ENCODE results near the gene MLKL.
"Not testable (repeated sequence)": the region's sequence is repeated elsewhere in the genome, so short reads cannot be mapped to it uniquely, and the experiment has no call there.

The MLKL gene

DNA sequence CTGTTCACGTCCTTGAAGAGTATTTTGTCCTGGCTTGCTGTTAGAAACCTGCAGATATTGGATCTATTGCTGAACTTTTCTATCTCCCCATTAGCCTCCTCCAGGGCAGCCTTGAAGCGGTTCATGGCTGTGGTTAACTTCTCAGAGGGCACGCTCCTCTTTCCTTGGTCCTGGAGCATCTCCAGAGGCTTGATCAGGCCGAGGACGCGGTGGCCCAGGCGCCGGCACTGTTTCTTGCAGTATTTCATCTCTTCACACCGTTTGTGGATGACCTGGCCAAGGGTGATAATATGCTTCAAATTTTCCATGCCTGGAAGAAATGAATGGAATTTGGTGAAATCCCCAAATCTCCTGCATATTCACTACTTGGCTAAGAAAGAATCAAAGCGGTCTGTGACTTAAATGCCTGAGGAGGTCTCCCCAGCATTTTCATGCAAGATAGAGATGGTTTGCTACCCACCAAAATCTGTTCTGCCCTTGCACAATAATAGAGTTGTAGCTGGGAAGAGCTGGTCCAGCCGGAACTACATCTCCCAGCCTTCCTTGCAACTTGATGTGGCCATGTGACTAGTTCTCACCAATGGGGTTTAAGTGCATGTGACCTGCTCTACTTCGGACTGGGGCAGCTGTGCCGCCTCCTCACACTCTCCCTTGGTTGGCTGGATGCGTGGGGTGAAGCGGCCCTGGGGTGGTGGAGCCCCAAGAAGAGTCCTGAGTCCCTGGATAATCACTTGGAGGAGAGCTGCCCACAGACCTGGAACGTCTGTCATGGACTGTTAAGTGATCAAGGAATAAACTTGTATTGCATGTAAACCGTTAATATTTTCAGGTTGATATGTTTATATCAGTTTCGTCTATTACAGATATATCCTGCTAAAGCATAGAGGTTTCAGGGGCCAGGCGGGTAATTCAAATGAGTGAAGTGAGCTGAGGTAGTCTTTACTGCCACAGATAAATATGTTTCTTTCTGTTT, 4.9 kb downstream of the MLKL start:
- peak; percentile 28 to 37 for DNase-seq

DNA sequence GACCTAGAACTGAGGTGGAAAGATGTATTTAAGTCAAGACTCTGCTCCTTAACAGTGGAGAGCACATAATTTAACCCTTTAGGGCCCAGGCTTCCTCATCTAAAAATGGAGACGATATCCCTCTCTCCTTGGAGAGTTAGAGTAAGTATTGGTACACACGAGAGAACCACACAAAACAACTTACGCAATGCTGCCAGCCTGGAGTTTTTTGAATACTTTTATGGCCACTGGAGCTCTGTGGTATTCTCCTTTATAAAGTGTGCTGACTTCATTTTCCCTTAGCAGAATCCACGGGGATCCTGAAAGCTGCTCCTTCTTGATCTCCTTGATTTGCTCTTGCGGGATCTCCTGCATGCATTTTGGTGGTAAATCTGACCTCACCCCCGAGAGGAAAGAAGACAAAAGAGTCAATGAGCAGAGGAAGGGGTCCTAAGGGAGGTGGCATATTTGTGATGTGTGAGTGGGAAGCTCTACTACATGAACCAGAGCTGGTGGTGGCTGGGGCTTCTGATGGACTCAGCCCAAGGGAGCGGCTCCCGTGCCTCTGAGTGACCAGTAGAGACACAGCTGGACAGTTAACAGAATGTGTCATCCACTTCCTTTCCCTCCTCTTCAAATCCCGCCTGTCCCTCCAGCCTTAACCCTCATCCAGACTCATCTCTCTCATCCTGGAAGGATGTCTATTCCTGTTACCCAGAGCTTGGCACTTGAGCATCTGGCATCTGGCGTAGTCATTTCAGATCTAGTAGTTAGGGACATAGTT, 9.4 kb downstream of the MLKL start:
- no peak for DNase-seq

DNA sequence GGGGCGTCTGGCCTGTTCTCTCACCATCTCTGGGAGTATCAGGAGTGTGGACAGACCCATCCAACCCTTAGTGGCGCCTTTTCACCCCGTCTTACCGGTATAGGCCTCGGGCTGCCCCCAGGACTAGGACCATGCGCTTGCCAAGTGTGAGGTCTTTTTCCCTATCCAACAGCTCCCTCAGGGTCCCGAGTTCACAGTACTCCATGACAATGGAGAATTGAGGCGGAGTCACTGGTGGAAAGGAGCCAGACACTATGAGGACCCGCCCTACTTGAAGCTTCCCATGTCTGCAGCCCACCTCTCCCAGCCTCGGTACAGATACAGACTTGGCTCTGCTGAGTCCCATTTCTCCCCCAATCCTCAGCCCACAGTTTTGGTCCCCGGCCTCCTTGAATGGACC, 18.1 kb downstream of the MLKL start:
- DNase-seq: no peak

DNA sequence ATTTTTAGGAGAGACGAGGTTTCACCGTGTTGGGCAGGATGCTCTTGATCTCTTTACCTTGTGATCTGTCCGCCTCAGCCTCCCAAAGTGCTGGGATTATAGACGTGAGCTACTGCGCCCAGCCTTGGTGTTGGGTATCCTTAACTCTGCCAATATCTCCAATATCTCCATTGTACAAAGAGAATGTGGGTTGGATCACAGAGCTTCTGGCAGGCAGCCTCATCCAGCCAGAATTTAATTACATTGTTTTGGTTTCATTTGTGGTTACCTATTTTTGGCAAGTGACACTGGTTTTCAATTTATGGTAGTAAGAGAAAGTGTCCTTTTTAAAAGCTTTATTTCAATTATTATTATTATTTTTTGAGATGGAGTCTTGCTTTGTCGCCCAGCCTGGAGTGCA, 20.0 kb downstream of the MLKL start:
- no peak for DNase-seq

DNA sequence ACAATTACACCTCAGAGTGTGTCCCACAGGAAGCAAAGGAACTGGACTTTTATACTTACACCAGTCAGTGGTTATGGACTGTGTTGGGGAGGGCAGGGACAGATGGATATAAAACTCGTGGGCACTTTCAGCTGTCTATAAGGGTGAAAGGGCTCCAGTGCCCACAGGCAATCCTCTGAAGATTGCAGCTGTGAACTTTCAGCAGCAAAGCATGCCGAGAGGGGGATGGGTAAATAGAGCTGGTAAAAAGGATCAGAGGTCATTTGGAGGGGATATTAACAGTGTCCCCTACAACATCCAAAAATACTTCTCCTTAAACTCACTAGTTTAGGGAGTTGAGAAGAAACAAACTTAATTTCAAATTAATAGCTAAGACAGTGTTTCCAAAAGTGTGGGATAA, 20.7 kb downstream of the MLKL start:
- no peak for DNase-seq

DNA sequence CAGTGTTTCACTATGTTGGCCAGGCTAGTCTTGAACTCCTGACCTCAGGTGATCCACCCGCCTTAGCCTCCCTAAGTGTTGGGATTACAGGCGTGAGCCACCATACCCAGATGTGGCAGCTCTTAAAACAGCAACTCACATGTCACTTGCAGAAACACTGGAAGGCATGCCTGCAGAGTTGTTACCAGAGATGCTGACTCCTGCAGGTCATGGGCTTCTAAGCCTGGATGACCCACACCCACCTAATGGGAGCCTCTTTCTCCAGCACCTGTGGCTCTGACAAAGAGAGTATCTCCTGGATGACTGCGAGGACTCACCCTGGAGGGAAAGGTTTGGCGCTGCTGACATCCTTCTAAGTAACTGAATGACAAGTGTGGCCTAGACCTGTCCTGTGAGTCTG, 22.8 kb downstream of the MLKL start:
- DNase-seq: no peak

DNA sequence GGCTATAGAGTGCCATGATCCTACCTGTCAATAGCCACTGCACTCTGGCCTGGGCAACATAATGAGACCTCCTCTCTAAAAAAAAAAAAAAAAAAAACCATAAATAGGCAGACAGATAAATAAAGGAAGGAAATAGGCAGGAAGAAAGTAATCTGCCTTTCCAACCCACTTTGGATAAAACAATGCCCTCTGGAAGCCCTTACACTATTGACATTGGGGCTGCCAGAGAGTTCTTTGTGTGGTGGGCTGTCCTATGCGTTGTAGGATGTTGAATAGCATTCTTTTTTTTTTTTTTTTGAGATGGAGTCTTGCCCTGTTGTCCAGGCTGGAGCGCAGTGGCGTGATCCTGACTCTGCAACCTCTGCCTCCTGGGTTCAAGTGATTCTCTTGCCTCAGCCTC, 26.8 kb downstream of the MLKL start:
- no peak for DNase-seq

DNA sequence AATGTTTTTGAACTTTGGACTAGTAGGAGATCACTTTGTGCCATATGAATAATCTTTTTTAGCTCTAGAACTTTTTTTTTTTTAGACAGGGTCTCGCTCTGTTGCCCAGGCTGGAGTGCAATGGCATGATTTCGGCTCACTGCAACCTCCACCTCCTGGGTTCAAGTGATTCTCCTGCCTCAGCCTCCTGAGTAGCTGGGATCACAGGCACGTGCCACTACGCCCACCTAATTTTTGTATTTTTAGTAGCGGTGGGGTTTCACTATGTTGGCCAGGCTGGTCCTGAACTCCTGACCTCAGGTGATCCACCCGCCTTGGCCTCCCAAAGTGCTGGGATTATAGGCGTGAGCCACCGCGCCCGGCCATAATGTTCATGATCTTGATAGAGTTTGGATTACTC, 31.8 kb downstream of the MLKL start:
- DNase-seq: not testable (repeated sequence)

DNA sequence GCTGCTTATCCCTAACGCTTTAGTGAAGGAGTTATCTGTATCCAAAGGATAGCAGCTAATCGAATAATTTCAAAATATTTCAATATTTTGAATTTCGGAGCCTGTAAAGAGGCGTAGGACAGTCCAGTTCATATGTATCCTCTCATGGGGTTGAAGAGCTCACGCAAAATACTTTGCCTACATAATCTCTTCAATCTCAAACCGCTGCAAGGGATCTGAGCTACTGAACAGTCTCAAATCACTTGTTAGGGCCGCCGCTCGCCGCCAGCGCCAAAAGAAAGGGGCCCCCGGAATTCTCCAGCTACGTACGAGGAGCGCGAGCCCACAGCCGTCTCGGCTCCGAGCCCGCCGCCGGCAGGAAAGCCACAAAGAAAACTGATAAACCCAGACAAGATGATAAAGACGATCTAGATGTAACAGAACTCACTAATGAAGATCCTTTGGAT, 33.4 kb downstream of the MLKL start:
- peak in 1 of 2 experiments; percentile 14 for DNase-seq

DNA sequence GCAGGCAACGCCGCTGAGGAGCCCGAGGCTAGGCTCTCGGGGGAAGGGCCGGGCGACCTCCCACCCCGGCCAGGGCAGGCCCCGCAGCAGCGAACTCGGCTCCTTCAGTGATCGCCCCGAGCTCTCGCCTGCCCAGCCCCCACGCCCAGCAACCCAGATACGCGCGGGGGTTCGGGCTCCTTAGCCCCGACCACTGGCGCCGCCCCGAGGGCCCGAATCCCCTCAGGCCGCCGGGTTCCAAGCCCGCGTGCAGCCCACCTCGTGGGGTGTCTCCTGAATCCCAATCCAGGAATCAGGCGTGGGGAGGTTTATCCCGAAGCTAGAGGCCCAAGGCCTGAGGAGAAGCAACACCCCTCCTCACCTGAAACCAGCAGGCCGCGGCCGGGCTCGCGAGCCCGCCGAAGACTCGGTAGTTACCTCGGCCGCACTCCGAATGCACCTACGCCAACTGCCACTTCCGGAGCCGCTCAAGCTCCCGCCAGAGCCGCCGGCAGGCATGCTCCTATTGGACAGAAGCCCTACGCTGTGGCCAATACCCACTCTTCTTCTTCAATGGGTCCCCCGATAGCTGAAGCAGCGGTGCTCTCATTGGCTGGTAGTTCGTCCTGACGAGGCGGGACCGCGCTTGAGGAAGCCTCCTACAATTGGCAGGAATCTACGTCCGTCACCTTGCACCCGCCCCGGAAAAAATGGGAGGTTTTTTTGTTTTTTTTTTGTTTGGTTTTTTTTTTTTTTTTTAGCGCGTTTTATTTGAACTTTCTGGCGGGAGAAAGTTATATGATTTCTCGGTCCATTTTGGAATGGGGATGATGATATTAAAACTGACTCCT, 34.0 kb downstream of the MLKL start, which contains the start of gene RFWD3:
Gene RFWD3 (minus strand): TSS at position 453 of the 830 bp plus-strand sequence. CDS start 5,428 bp downstream, outside the sequence.
- DNase-seq: peak; percentile 86 to 98

DNA sequence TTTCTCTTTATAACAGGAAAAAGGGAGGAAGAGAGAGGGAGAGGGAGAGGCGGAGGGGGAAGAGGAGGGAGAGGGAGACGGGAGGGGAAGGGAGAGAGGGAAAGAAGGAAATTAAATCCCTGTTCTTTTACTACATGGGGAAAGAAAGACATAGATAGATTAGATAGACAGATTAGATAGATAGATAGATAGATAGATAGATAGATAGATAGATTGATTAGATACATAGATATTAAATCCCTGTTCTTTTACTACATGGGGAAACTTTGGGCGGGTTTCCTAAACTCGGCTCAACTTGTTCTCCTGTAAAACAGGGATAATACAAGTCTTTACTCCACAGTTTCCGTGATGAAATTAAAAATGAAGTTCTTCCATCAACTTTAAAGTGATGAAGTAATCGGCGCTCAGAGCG, 34.6 kb downstream of the MLKL start:
- DNase-seq: no peak

DNA sequence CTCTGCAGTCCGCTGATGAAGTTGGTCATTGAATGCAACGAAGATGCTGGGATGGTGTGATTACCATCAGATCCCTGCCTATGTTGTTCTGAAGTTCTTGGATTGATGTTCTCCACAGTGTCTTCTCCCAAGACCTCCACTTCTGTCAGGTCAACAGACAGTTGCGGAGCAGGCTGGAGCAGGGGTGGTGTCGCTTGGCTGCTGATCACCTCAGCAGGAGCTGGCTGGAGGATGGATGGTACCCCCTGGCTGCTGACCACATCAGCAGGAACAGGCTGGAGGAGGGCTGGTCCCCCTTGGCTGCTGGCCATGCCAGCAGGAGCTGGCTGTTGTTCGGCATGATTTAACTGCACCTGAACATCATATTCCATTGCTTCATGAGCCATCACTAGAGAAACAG, 39.6 kb downstream of the MLKL start:
- DNase-seq: no peak

DNA sequence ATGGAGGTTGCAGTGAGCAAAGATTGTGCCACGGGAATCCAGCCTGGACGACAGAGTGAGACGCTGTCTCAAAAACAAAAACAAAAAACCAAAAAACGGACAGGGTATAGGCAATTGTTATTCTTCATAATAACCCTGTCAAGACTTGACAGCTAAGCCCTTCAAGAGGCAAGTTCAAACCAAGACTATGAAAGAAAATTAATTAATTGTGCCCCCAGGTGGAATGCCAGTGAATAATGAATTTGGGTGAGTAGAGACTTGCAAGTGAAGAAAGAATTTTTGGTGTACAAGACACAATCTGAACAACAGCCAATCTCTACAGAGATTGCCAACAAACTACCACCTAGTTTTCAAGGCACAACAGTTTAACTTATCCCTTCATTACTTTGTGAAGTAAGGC, 40.3 kb downstream of the MLKL start:
- DNase-seq: no peak

DNA sequence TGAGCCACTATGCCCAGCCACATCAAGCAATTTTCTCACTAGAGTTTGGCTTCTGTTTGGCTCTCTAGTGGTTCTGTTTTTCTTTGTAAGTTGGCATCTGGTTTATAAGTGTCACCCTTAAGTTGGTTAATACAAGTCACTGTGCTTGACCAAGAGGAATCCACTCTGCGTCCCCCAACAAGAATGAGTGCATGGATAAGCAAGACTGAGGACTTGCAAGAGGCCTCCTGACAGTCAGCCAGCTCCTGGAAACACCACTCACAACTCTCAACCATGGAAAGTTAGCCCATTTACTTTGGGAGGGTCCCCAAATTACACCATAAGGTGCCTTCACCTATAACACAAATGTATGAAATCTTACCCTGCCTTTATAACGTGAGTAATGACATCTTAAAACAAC, 41.6 kb downstream of the MLKL start:
- DNase-seq: no peak

DNA sequence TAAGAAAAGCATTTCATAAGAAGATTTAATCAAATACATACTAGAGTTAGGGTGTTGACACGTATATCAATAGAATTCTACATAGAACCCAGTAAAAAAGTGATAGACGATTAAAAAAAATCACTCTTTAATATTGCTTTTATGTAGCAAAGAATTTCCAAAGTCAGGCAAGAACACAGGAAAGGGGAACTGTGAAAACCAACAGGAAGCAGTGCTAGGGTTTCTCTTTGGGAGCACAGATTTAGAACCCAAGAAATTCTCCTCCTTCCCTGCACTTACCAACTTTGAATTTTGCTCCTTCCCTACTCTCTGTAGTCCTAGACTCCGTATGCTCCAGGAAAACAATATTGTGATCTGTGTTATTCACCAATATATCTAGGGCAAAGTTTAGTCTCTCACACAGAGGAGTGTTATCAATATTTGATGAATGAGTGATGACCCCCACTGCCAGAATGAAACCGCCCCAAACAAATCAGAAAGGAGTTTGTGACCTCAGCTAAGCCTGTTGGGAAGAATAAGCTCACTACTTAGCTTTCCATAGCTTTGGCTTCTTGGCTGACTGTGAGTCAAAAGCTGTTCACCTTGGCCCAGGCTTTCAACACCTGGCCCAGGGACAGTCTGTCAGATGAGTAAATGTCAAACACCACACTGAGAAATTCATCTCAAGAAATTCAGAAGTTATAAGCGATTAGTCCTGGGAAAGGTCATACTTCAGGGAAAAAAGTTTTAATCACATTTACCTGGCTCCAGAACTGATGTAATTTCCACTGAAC, 42.6 kb downstream of the MLKL start:
- DNase-seq: no peak

DNA sequence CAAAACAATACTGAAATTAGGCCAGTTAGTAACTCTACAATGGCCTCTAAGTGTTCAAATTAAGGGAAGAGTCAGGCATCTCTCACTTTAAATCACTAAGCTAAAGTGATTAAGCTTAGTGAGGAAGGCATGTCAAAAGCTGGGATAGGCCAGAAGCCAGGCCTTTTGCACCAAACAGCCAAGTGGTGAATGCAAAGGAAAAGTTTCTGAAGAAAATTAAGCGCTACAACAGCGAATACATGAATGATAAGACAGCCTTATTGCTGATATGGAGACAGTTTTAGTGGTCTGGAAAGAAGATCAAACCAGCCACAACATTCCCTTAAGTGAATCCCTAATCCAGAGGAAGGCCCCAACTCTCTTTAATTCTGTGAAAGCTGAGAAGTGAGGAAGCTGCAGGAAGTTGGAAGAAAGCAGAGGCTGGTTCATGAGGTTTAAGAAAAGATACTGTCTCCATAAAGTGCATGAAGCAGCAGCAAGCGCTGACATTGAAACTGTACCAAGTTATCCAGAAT, 46.1 kb downstream of the MLKL start:
- DNase-seq: no peak

DNA sequence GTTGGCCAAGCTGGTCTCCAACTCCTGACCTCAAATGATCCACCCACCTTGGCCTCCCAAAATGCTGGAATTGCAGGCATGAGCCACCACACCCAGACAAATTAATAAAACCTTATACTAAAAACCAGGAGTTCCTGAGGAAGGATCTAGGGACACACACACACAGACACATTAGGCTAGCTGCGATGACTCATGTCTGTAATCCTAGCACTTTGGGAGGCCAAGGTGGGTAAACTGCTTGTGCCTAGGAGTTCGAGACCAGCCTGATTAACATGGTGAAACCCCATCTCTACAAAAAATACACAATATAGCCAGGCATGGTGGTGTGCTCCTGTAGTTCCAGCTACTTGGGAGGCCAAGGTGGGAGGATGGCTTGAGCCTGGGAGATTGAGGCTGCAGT, 47.8 kb downstream of the MLKL start:
- not testable (repeated sequence) for DNase-seq

DNA sequence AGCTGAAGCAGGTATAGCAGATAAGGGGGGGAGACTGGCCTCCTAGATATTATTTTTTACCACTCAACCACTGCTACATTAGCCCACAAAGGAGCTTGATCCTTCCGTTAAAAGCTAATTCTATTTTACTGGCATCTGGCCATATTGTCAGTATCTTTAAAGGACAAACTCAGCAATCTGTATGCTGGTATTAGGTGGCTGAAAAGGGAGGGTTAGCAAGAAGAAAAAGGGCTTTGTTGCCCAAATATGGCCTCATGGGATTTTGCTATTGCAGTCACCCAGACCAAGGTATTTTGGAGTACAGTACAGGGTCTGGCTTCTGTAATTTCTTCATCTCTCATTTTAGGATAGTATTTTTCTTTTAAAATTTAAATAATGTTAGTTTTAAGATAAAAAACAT, 48.4 kb downstream of the MLKL start:
- no peak for DNase-seq

DNA sequence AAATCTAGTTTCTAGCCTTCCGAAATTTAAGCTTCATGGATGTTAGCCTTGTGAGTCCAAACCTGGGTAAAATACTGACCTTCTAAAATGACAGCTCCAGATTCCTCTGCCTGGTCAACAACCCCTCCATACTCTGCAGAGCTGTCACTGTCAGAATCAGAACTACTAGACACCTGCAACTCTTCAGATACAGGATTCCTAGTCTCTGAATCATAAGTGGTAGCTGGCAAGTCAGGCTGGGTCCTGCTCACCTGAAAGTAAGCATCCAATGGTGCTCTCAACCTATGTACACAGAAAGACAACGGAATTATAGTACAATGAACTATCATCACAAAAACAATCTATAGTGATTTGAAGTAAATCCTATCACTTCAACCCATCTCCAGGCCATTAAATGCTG, 48.8 kb downstream of the MLKL start:
- DNase-seq: no peak

DNA sequence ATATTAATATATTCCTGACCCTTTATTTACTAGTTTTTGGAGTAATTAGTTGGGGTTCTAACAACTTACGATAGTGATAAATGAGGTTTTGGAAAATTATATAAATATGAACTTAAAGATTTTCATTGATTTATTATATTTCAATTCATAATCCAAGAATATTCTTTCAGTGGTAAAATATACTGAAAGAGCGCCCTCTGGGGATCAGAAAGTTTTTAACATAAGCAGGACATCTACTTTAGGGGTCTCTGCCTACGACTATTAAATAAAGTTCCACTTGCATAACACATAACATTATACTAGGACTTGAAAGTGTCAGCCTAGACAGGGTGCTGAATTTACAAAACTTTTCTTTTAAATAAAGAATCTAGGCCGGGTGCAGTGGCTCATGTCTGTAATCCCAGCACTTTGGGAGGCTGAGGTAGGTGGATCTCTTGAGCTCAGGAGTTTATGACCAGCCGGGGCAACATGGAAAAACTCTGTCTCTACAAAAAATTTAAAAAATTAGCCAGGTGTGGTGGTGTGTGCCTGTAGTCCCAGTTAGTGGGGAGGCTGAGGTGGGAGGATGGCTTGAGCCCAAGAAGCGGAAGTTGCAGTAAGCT, 49.6 kb downstream of the MLKL start:
- no peak for DNase-seq

DNA sequence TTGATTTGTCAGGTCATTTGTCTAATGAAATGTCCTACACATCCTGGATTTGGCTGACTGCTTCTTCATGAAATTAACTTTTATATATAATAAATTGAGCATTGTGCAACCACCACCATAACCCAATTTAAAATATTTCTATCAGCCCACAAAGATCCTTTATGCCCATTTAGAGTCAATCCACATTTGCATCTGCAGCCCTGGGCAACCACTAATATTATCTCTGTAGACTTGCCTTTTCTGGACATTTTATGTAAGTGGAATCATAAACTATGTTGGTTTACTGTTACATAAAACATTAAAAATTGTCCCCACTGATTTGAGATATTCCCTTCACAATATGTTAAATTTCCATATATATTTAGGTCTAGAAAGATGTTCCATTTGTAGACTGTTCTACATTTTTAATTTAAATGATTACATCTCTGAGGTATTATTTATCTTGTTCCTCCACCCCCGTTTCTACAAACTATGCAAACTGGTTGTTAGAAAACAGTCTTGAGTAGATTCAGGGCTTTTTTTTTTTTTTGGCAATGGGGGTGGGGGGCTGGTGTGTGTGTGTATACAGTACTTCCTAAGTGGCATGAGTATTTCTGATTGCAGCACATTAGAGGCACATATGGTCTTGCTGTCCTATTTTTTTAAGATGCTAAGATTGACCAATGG, 50.7 kb downstream of the MLKL start:
- DNase-seq: no peak
